ENCODE data around the gene LRRC71.

DNA sequence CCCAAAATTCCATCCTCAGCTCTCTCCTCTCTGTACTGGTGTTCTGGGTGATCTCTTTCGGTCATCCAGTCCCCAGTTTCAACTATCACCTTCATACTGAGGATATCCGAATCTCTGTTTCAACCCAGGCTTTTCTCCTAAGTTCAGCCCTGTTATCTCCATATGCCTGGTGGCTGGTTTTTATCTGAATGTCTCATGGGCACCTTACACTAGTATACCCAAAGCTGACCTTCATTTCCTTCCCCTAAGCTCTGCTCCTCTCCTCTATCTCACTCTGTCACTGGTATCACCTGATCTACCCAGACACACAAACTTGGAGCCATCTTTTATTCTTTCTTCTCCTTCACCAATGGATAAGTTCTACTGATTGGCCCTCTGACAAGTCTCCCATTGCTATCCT lies 53.0 kb downstream of the LRRC71 start:
- TF ChIP-seq POLR2A (IDR thresholded peaks at IDR 0.05; ENCODE audit: low read depth, low read length), result no peak
- no peak for TF ChIP-seq TAF1 (IDR thresholded peaks at IDR 0.05; ENCODE audit: borderline replicate concordance, low read depth, low read length)
- no peak for TF ChIP-seq POLR2AphosphoS5 (IDR thresholded peaks at IDR 0.05; ENCODE audit: low read depth, low read length)

All from GM12892 (cell line).